NB4 (cell line): Measurements from ENCODE around the gene C1orf146.

Experiments
- CTCF ChIP-seq: IDR thresholded peaks from one replicate; pipeline ENCODE4 v1.5.1; 2012; ENCODE audit warnings: low read depth, low read length
- MAX ChIP-seq: IDR thresholded peaks from 2 replicates; pipeline ENCODE4 v1.6.1; 2011; ENCODE audit warnings: low read depth, low read length
- POLR2A ChIP-seq: IDR thresholded peaks from 2 replicates; pipeline ENCODE4 v1.6.1; 2011; ENCODE audit warnings: mild to moderate bottlenecking; ENCODE audit not compliant: insufficient read length; ENCODE audit errors: extremely low read depth

GRCh38 chr1:92217721-92218120 lies at the start of gene C1orf146:
- TF ChIP-seq CTCF (no peak), POLR2A (no peak), MAX (no peak)
